NCI-H1694 treated with DMSO at 0.1 percent for 48 hours (cell line): ENCODE results near the gene KCTD11.

Source experiments
- DNase-seq: peaks from one replicate; lab custom pipeline; 2025; lab: John Stamatoyannopoulos, UW

KCTD11 gene

GRCh38 chr17:7351665-7352502, at the start of gene KCTD11:
Gene KCTD11, plus strand, starts transcription at chr17:7352162.
- no peak for DNase-seq

GRCh38 chr17:7304179-7304578, 47.8 kb upstream of the KCTD11 start:
- no peak for DNase-seq

GRCh38 chr17:7306911-7307685, 44.9 kb upstream of the KCTD11 start, which contains the start of gene EIF5A:
Gene EIF5A, plus strand, starts transcription at chr17:7307628. Its CDS starts 2,008 bp downstream, at chr17:7309636.
- DNase-seq: peak; percentile 99

GRCh38 chr17:7307686-7308624, 44.0 kb upstream of the KCTD11 start:
- no peak for DNase-seq

GRCh38 chr17:7308625-7309433, 43.1 kb upstream of the KCTD11 start:
- DNase-seq: peak; percentile 62

GRCh38 chr17:7309628-7310027, 42.3 kb upstream of the KCTD11 start:
- no peak for DNase-seq

- DNase-seq: no peak
These were observed 40.8 kb upstream of the KCTD11 start for GRCh38 chr17:7311110-7311705.

GRCh38 chr17:7312432-7313087, 39.4 kb upstream of the KCTD11 start:
- DNase-seq: no peak

- no peak for DNase-seq
These were observed 38.7 kb upstream of the KCTD11 start for GRCh38 chr17:7313088-7313889.

GRCh38 chr17:7313890-7314718, 37.9 kb upstream of the KCTD11 start:
- DNase-seq: no peak

- peak; percentile 28 for DNase-seq
These were observed 37.0 kb upstream of the KCTD11 start, which contains the start of gene GPS2 for GRCh38 chr17:7314719-7315569. Gene GPS2, minus strand, starts transcription at chr17:7315360. Its CDS starts 308 bp downstream, at chr17:7315052.

- DNase-seq: no peak
These were observed 36.3 kb upstream of the KCTD11 start for GRCh38 chr17:7315570-7316235.

GRCh38 chr17:7317161-7317803, 34.7 kb upstream of the KCTD11 start:
- DNase-seq: no peak

- DNase-seq: no peak
These were observed 33.7 kb upstream of the KCTD11 start for GRCh38 chr17:7318121-7318860.

- no peak for DNase-seq
These were observed 30.5 kb upstream of the KCTD11 start for GRCh38 chr17:7321466-7321865.
